Osteoblast (primary cell): ENCODE measurements around the gene STAT5B. TPM values are rescaled to one million over a fixed set of nuclear protein-coding genes. Genes with fewer than 3 reads are reported as not detected.

Source experiments
- DNase-seq: peaks from one replicate; pipeline ENCODE4 v3.0.0; 2011; ENCODE audit warnings: low spot score, mixed read lengths; ENCODE audit not compliant: insufficient read length; ENCODE audit errors: missing footprints
- H2AFZ ChIP-seq: 2 replicates; pipeline ENCODE4 v1.6.0; 2011; ENCODE audit warnings: mild to moderate bottlenecking, low read length
- H3K27ac ChIP-seq: 2 replicates; pipeline ENCODE4 v1.5.1; 2011; ENCODE audit warnings: mild to moderate bottlenecking, low read depth, low read length, moderate library complexity
- H3K27me3 ChIP-seq: 2 replicates; pipeline ENCODE4 v1.6.0; 2012; ENCODE audit warnings: mild to moderate bottlenecking, control low read depth, inconsistent platforms, low read length, moderate library complexity; ENCODE audit not compliant: insufficient read depth
- H3K36me3 ChIP-seq: 2 replicates; pipeline ENCODE4 v1.5.1; 2011; ENCODE audit warnings: mild to moderate bottlenecking, low read length, control low read depth, moderate library complexity; ENCODE audit not compliant: insufficient read depth
- H3K4me1 ChIP-seq: 2 replicates; pipeline ENCODE4 v1.5.1; 2011; ENCODE audit warnings: mild to moderate bottlenecking, low read length, control low read depth, moderate library complexity; ENCODE audit not compliant: insufficient read depth
- H3K4me2 ChIP-seq: 2 replicates; pipeline ENCODE4 v1.6.0; 2011; ENCODE audit warnings: mild to moderate bottlenecking, low read length; ENCODE audit not compliant: insufficient read depth
- H3K4me3 ChIP-seq: fragments of 200-600 bp; sonication (generic); 3 replicates; pipeline ENCODE4 v1.5.1; 2012; ENCODE audit warnings: mild to moderate bottlenecking, low read length, inconsistent platforms; ENCODE audit not compliant: insufficient read depth
- H3K79me2 ChIP-seq: 2 replicates; pipeline ENCODE4 v1.6.0; 2012; ENCODE audit warnings: mild to moderate bottlenecking, low read length, control low read depth, inconsistent platforms; ENCODE audit not compliant: insufficient read depth
- H3K9me3 ChIP-seq: 2 replicates; pipeline ENCODE4 v1.5.1; 2011; ENCODE audit warnings: low read depth, low read length, control low read depth
- H4K20me1 ChIP-seq: 2 replicates; pipeline ENCODE4 v1.6.0; 2012; ENCODE audit warnings: mild to moderate bottlenecking, low read length, control low read depth; ENCODE audit not compliant: insufficient read depth
- CTCF ChIP-seq: IDR thresholded peaks from 2 replicates; pipeline ENCODE4 v1.5.1; 2011; ENCODE audit warnings: mild to moderate bottlenecking, low read depth, low read length, moderate library complexity; ENCODE audit errors: extremely low read depth
- total RNA-seq: library from RNA; depleted of rRNA; stranded (reverse); fragments of >200 nt; gene quantifications from 2 replicates; pipeline ENCODE4 v1.2.3, GENCODE V29; 2012

STAT5B gene
- total RNA-seq, 1 donor: 22.8 TPM

- Histone ChIP-seq H3K79me2 (no peaks in the 10 kb centered on the region), H3K36me3 (peaks cover 27% of the 10 kb centered on the region), H3K4me3 (no peak overlapping the region), H3K9me3 (no peaks in the 10 kb centered on the region), H3K4me1 (peaks cover 10% of the 10 kb centered on the region), H4K20me1 (peaks cover 2% of the 10 kb centered on the region), H2AFZ (no peak overlapping the region), H3K4me2 (no peak overlapping the region), H3K27me3 (no peaks in the 10 kb centered on the region), H3K27ac (no peak overlapping the region)
- TF ChIP-seq CTCF: no peak
- DNase-seq: peak; percentile 49
These were observed 34.0 kb upstream of the STAT5B start for GRCh38 chr17:42309986-42310786.

- Histone ChIP-seq H2AFZ (no peak overlapping the region), H3K4me1 (peaks cover 10% of the 10 kb centered on the region), H3K36me3 (peaks cover 20% of the 10 kb centered on the region), H3K4me2 (no peak overlapping the region), H3K4me3 (no peak overlapping the region), H3K9me3 (no peaks in the 10 kb centered on the region), H3K27ac (no peak overlapping the region), H4K20me1 (peaks cover 2% of the 10 kb centered on the region), H3K27me3 (no peaks in the 10 kb centered on the region), H3K79me2 (no peaks in the 10 kb centered on the region)
- no peak for DNase-seq
- TF ChIP-seq CTCF: no peak
These were observed 33.0 kb upstream of the STAT5B start for GRCh38 chr17:42309142-42309541.

GRCh38 chr17:42308446-42308845 is 32.3 kb upstream of the STAT5B start:
- Histone ChIP-seq H3K36me3 (peaks cover 13% of the 10 kb centered on the region), H3K79me2 (no peaks in the 10 kb centered on the region), H3K27ac (no peak overlapping the region), H4K20me1 (no peaks in the 10 kb centered on the region), H3K4me3 (no peak overlapping the region), H3K27me3 (no peaks in the 10 kb centered on the region), H3K4me2 (no peak overlapping the region), H3K4me1 (peaks cover 10% of the 10 kb centered on the region), H2AFZ (no peak overlapping the region), H3K9me3 (no peaks in the 10 kb centered on the region)
- no peak for DNase-seq
- TF ChIP-seq CTCF: no peak

GRCh38 chr17:42307362-42307927 is 31.3 kb upstream of the STAT5B start:
- no peak overlapping the region for H3K4me2 ChIP-seq
- no peaks in the 10 kb centered on the region for H3K79me2 ChIP-seq
- H4K20me1 ChIP-seq: no peaks in the 10 kb centered on the region
- no peak overlapping the region for H3K4me3 ChIP-seq
- no peak for TF ChIP-seq CTCF
- no peak overlapping the region for H3K27ac ChIP-seq
- H3K27me3 ChIP-seq: no peaks in the 10 kb centered on the region
- H3K4me1 ChIP-seq: peaks cover 10% of the 10 kb centered on the region
- H3K9me3 ChIP-seq: no peaks in the 10 kb centered on the region
- no peak overlapping the region for H2AFZ ChIP-seq
- peaks cover 11% of the 10 kb centered on the region for H3K36me3 ChIP-seq
- DNase-seq: peak; percentile 51
